HG03354 (cell line): ENCODE measurements around the gene CYP4X1.
"Not testable (repeated sequence)": the region's sequence is repeated elsewhere in the genome, so short reads cannot be mapped to it uniquely, and the experiment has no call there.

Experiments used
- ATAC-seq: cut with Tn5 transposase; IDR thresholded peaks from one replicate; pipeline ENCODE4 v1.9.1; 2021; ENCODE audit warnings: mild to moderate bottlenecking; ENCODE audit not compliant: unreplicated experiment, poor library complexity, severe bottlenecking

The CYP4X1 gene

DNA sequence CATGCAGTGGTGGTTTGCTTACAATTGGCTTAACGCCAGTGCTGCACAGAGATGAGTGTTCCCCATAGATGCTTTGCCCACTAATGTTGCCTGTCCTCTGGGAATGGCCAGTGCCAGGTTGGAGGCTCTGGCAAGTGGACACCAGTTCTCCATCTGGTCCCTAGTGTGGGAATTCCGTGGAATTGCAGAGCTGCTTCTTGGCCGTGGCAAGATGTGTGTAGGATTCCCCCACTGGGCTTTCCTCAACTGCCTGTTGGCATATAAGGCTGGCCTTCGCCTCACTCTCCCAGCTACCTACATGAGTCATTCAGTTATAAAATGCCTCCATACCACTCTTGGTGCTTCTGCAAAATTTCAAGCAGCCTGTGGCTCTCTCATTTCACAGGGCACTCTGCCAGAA, 45.6 kb downstream of the CYP4X1 start:
- not testable (repeated sequence) for ATAC-seq

- not testable (repeated sequence) for ATAC-seq
Observed at GRCh38 chr1:47069509-47069908, 46.0 kb downstream of the CYP4X1 start.

DNA sequence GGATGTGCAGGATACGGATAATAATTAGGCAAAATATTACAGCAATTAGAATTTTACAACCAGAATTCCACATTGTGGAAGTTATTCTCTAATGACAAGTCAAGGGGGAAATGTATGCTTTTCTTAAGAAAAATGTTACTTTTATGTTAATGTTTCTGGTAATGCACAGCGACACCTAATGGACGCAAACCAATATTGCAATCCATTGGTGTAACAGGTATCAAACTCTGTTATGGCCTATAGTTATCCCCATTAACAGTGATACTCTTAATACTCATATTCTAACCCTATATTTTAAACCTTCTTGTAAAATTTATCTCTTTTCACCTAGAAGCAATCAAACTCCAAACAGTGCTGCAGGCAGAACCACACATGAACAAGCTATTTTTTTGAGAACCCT, 65.9 kb downstream of the CYP4X1 start:
- ATAC-seq: not testable (repeated sequence)

DNA sequence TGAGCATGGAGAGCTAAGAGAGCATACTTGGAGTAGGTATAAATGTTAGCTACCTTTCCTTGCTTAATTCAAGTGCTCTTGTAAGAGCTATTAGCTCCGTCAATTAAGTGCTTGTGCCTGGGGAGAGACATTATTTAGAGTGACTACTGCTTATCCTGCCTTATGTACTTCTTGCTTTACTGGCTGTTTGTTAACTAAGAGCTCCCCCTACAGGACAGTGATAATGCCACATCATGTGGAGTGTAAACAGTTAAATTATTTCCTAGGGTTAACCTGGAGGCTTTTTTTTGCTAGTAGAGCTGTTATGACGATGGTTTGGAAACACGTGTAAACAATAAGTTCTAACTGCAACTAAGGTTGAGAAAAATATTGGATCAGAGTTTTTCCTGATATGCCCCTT, 68.0 kb downstream of the CYP4X1 start:
- ATAC-seq: not testable (repeated sequence)
